Activated B cell treated with CpG ODN at 0.5 μM for 24 hours (primary cell): ENCODE data around the gene STYXL2. TPM values are rescaled to one million over a fixed set of nuclear protein-coding genes. Genes with fewer than 3 reads are reported as not detected.

ENCODE experiments used
- ATAC-seq: fragments of 200-7000 bp; cut with Tn5 transposase; one replicate; pipeline ENCODE4 v1.10.0; 2021; ENCODE audit warnings: low read depth, mild to moderate bottlenecking, moderate library complexity
- CTCF ChIA-PET: fragments of 350-600 bp; sonication (Branson Sonifier 250); formaldehyde crosslinking; loops from one replicate; lab custom pipeline; 2021; ENCODE audit warnings: antibody characterized with exemption; lab: Charles Lee
- POLR2A ChIA-PET: fragments of 350-600 bp; sonication (Branson Sonifier 250); formaldehyde crosslinking; loops from one replicate; lab custom pipeline; 2021; ENCODE audit warnings: antibody characterized with exemption; lab: Charles Lee
- DNase-seq: peaks from one replicate; pipeline ENCODE4 v3.0.0; 2022
- H3K27ac Mint-ChIP-seq: one replicate; pipeline ENCODE4 v1.8.0; 2020; ENCODE audit warnings: mixed read lengths
- H3K27me3 Mint-ChIP-seq: one replicate; pipeline ENCODE4 v1.8.0; 2021; ENCODE audit warnings: mixed read lengths
- H3K36me3 Mint-ChIP-seq: one replicate; pipeline ENCODE4 v1.8.0; 2021; ENCODE audit warnings: low read depth, mixed read lengths
- H3K4me1 Mint-ChIP-seq: one replicate; pipeline ENCODE4 v1.8.0; 2021; ENCODE audit warnings: mixed read lengths
- H3K4me3 Mint-ChIP-seq: one replicate; pipeline ENCODE4 v1.8.0; 2020; ENCODE audit warnings: mild to moderate bottlenecking, mixed read lengths
- H3K9me3 Mint-ChIP-seq: one replicate; pipeline ENCODE4 v1.8.0; 2020; ENCODE audit warnings: mixed read lengths
- intact Hi-C: fragments of 100-400 bp; cut with micrococcal nuclease; formaldehyde crosslinking; loops from one replicate; pipeline ENCODE4 v1.15.1; 2024
- total RNA-seq: library from RNA; stranded (reverse); gene quantifications from 2 replicates; pipeline ENCODE4 v1.2.3, GENCODE V29; 2022
- TF ChIP-seq, protein P1 (sequence below): fragments of 200-600 bp; IDR thresholded peaks from one replicate; pipeline ENCODE4 v1.8.0; 2022; ENCODE audit warnings: antibody characterized with exemption, mild to moderate bottlenecking

STYXL2 gene
- total RNA-seq, 1 donor from 2014 or later, result not detected

DNA sequence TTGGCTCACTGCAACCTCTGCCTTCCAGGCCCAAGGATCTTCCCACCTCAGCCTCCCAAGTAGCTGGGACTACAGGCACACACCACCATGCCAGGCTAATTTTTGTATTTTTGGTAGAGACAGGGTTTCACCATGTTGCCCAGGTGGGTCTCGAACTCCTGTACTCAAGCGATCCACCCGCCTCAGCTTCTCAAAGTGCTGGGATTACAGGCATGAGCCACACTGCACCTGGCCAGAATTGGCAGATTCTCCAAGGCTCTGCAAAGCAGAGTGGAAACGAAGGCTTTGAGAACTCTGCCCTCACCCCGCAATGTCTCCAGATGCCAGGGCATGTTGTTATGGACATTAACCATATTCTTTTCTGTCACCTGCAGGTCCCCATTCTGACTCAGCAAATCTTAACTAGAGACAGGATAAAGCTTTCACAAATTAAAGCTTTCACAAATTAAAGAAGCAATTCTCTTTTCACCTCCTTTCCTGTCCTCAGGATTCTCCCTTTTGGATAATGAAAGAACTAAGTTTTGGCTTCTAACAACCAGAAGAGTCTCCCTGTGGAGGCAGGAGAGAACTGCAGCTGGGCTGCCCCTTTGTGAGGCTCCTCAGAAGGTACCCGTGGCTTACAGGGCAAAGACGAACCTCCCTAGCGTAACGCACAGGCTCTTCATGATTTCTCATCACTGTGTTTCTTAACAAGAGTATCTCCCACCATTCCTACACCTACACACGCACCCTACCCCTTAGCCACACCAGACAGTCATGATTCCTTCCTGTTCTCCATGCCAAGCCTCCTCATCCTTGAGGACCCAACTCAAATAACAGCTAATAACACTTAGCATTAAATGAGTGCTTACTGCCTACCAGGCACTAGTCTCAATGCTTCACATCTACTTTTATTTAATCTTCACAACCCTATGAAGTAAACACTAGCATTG lies 33.5 kb upstream of the STYXL2 start:
- ATAC-seq, result no peak
- Mint-ChIP-seq H3K4me3 (no peak overlapping the region), H3K27me3 (peaks cover 3% of the 10 kb centered on the region), H3K36me3 (no peaks in the 10 kb centered on the region), H3K9me3 (no peaks in the 10 kb centered on the region), H3K4me1 (peaks cover 4% of the 10 kb centered on the region), H3K27ac (no peak overlapping the region)
- intact Hi-C loops, result no loop called here
- TF ChIP-seq, protein P1, sequence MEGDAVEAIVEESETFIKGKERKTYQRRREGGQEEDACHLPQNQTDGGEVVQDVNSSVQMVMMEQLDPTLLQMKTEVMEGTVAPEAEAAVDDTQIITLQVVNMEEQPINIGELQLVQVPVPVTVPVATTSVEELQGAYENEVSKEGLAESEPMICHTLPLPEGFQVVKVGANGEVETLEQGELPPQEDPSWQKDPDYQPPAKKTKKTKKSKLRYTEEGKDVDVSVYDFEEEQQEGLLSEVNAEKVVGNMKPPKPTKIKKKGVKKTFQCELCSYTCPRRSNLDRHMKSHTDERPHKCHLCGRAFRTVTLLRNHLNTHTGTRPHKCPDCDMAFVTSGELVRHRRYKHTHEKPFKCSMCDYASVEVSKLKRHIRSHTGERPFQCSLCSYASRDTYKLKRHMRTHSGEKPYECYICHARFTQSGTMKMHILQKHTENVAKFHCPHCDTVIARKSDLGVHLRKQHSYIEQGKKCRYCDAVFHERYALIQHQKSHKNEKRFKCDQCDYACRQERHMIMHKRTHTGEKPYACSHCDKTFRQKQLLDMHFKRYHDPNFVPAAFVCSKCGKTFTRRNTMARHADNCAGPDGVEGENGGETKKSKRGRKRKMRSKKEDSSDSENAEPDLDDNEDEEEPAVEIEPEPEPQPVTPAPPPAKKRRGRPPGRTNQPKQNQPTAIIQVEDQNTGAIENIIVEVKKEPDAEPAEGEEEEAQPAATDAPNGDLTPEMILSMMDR, result no peak
- DNase-seq, result no peak
- CTCF ChIA-PET, result interaction anchor here (1.0 to 16.9 kb wide), 23 partner anchors 9 to 580 kb away, joined by 3 to 700 read pairs (median 5); partner anchors contain the start of genes POU2F1 and TADA1
- POLR2A ChIA-PET, result interaction anchor here (0.8 to 4.9 kb wide), 2 partner anchors 151 to 160 kb away, joined by 5 to 34 read pairs; partner anchors contain the start of gene POU2F1

DNA sequence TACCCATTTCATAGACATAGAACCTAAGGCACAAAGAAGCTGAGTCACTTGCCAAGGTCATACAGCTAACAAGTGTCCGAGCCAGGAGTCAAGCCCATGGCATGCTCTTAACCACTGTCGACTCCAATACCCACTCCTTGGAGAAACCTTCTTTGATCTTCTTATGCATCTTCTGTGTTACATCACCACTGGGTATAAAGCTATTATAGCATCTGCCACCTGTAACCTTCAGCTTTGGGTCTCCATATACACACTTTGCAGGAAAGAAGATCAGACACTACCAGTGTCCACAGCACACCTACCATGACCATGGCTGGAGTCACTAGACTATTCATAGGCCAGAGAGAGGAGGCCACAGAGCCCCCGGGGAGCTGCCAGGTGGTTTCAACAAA lies 32.8 kb upstream of the STYXL2 start:
- intact Hi-C loops, result no loop called here
- DNase-seq (no peak), ATAC-seq (no peak)
- POLR2A ChIA-PET, result interaction anchor here (4.9 kb wide), 1 partner anchor 152 kb away, joined by 34 read pairs; no protein-coding TSS in a partner anchor
- H3K27ac Mint-ChIP-seq, result no peak overlapping the region
- H3K9me3 Mint-ChIP-seq, result no peaks in the 10 kb centered on the region
- CTCF ChIA-PET, result interaction anchor here (1.0 to 16.9 kb wide), 10 partner anchors 14 to 381 kb away, joined by 3 to 700 read pairs (median 4); partner anchors contain the start of gene TADA1
- H3K4me1 Mint-ChIP-seq, result peaks cover 4% of the 10 kb centered on the region
- H3K36me3 Mint-ChIP-seq, result no peaks in the 10 kb centered on the region
- TF ChIP-seq, protein P1, result no peak
- H3K27me3 Mint-ChIP-seq, result peaks cover 3% of the 10 kb centered on the region
- H3K4me3 Mint-ChIP-seq, result no peak overlapping the region

DNA sequence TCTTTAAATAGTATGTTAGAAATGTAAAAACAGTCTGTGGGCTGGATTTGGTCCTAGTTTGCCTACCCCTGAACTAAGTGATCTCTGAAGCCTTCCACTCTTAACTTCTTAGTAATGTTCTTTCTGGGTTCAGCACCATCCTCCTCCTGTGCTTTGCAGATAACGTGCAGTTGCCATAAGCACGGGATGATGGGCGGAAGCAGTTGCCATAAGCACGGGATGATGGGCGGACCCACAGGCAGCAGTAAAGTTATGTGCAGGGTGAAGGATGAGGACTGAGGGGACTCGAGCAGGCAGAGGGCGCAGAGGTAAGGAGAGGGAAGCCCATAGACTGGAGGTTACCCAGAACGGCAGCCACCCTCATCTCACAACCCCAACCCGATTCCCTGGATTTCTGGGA lies 29.3 kb upstream of the STYXL2 start:
- no peaks in the 10 kb centered on the region for H3K36me3 Mint-ChIP-seq

DNA sequence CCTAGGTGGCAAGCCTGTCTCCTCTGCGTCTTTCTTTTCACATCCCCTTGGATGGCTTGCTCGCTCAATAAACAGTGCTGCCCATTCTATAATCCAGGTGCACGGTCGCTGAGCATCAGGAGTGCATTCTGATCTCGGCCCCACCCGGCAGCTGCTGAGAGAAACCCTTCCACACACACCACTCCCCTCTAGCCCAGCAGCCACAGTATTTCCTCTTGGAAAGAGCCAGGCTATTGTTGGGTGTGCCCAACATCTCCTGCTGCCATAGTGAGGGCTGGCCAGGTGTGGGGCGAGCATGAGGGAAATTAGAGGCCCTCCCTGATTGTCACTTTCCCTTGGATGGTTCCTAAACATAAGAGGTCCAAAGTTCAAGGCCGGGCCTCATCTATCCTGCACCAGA lies 28.4 kb upstream of the STYXL2 start:
- H3K9me3 Mint-ChIP-seq, result no peaks in the 10 kb centered on the region
- no peak overlapping the region for H3K27ac Mint-ChIP-seq
- ATAC-seq, result no peak
- POLR2A ChIA-PET, result interaction anchor here (1.2 kb wide), 1 partner anchor 156 kb away, joined by 3 read pairs; no protein-coding TSS in a partner anchor
- no peak for DNase-seq
- intact Hi-C loops, result no loop called here
- no peaks in the 10 kb centered on the region for H3K27me3 Mint-ChIP-seq
- no peaks in the 10 kb centered on the region for H3K36me3 Mint-ChIP-seq
- TF ChIP-seq, protein P1, result no peak
- H3K4me1 Mint-ChIP-seq, result no peaks in the 10 kb centered on the region
- CTCF ChIA-PET, result interaction anchor here (1.3 to 16.9 kb wide), 5 partner anchors 59 to 489 kb away, joined by 4 to 700 read pairs (median 6); partner anchors contain the start of gene CREG1
- no peak overlapping the region for H3K4me3 Mint-ChIP-seq

More for the DNA sequence above, 29.3 kb upstream of the STYXL2 start:
- H3K27me3 Mint-ChIP-seq, result no peaks in the 10 kb centered on the region
- ChIA-PET POLR2A (no interaction called here), CTCF (interaction anchor here (1.4 to 16.9 kb wide), 4 partner anchors 60 to 490 kb away, joined by 6 to 700 read pairs (median 8); partner anchors contain the start of gene CREG1)
- no peaks in the 10 kb centered on the region for H3K9me3 Mint-ChIP-seq
- DNase-seq (no peak), ATAC-seq (no peak)
- no peak overlapping the region for H3K27ac Mint-ChIP-seq
- intact Hi-C loops, result no loop called here
- TF ChIP-seq, protein P1, result no peak
- no peaks in the 10 kb centered on the region for H3K4me1 Mint-ChIP-seq
- no peak overlapping the region for H3K4me3 Mint-ChIP-seq
